ENCODE data around the gene PRICKLE1. TPM values are rescaled to one million over a fixed set of nuclear protein-coding genes. Genes with fewer than 3 reads are reported as not detected.

The PRICKLE1 gene
- total and polyA plus RNA-seq, 2 donors (not counting 1 experiment from before 2014, with no cell fraction given) = 6.3 to 21.6 TPM

DNA sequence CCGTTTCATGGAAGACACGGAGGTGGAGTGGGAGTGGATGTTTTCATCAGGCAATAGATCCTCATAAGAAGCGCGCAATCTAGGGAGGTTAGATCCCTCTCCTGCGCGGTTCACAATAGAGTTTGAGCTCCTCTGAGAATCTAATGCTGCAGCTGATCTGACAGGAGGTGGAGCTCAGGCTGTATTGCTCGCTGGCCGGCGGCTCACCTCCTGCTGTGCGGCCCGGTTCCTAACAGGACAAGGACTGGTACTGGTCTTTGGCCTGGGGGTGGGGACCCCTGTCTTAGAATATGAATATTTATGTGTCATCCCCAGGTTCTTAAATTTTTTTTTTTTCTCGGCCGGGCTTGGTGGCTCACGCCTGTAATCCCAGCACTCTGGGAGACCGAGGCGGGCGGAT, 36.7 kb downstream of the PRICKLE1 start:
- POLR2A ChIA-PET = no interaction called here
- Histone ChIP-seq H3K4me1 (ENCODE audit: control insufficient read depth in 2 of 2, insufficient read depth in 2 of 2, low read length in 2 of 2) (no peaks in the 10 kb centered on the region), H2AFZ (ENCODE audit: insufficient read depth, low read depth, low read length, poor library complexity, severe bottlenecking) (peak overlapping the region; percentile 33), H3K4me3 (ENCODE audit: control extremely low read depth in 1 of 5, extremely low read depth in 1 of 5, insufficient read depth in 1 of 5, low read depth in 2 of 5, low read length in 4 of 5) (no peak overlapping the region), H3K9ac (ENCODE audit: low read length) (no peak overlapping the region), H3K27me3 (replicated peaks in 1 of 4; ENCODE audit: control extremely low read depth in 1 of 4, control insufficient read depth in 3 of 4, insufficient read depth in 4 of 4, low read length in 3 of 4) (no peaks in the 10 kb centered on the region), H3K9me3 (ENCODE audit: control extremely low read depth in 1 of 3, control insufficient read depth in 2 of 3, insufficient read depth in 1 of 3, low read length in 2 of 3) (no peaks in the 10 kb centered on the region), H3K27ac (ENCODE audit: low read length in 2 of 2) (no peak overlapping the region), H3K36me3 (replicated peaks in 1 of 2; ENCODE audit: control extremely low read depth in 1 of 2, control insufficient read depth in 1 of 2, extremely low read depth in 1 of 2, insufficient read depth in 2 of 2, low read length in 1 of 2) (no peaks in the 10 kb centered on the region), H3K79me2 (ENCODE audit: control insufficient read depth, insufficient read depth, low read length) (no peaks in the 10 kb centered on the region), H3K4me2 (replicated peaks; ENCODE audit: low read depth, low read length, poor library complexity, severe bottlenecking) (no peak overlapping the region), H4K20me1 (ENCODE audit: control insufficient read depth, insufficient read depth, low read length, poor library complexity, severe bottlenecking) (no peaks in the 10 kb centered on the region)
- H3K9me3 Mint-ChIP-seq (ENCODE audit: insufficient read depth) = no peaks in the 10 kb centered on the region
- H3K4me3 Mint-ChIP-seq = no peak overlapping the region
- CTCF ChIA-PET = no interaction called here
- ATAC-seq (ENCODE audit: low read depth) = no peak
- no peaks in the 10 kb centered on the region for H3K4me1 Mint-ChIP-seq
- intact Hi-C loops (cut with micrococcal nuclease) = no loop called here
- DNase-seq = no peak
- WGBS (ENCODE audit: insufficient coverage) = 82% methylated on average over 12 of the region's 17 CpGs
- H3K27ac Mint-ChIP-seq = no peak overlapping the region
- peaks cover 19% of the 10 kb centered on the region for H3K27me3 Mint-ChIP-seq
- TF ChIP-seq EZH2 (IDR thresholded peaks at IDR 0.05; ENCODE audit: borderline replicate concordance, insufficient read depth, low read depth, low read length, poor library complexity, severe bottlenecking) (no peak), CTCF (IDR thresholded peaks at IDR 0.05) (no peak)

DNA sequence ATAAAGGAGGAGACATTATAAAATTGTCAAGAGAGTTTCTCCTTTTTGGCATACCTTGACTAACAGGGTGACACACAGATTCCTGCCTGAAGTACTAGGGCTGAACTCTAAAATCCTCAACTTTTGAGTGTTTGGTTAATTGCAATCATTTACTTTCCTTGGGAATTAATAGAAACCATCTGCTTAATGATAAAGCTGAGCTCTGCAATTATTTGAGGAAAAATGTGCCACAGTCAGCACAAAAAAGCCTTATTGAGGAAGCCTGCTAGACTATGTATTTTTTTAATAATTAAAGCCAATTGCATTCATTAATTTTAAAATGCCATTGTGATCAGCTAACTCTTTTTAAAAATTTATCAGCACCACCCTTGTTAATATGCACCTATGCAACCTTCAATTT, 38.7 kb downstream of the PRICKLE1 start:
- Histone ChIP-seq H4K20me1 (ENCODE audit: control insufficient read depth, insufficient read depth, low read length, poor library complexity, severe bottlenecking) (no peaks in the 10 kb centered on the region), H3K79me2 (ENCODE audit: control insufficient read depth, insufficient read depth, low read length) (no peaks in the 10 kb centered on the region), H3K4me3 (ENCODE audit: control extremely low read depth in 1 of 5, extremely low read depth in 1 of 5, insufficient read depth in 1 of 5, low read depth in 2 of 5, low read length in 4 of 5) (no peak overlapping the region), H3K27me3 (replicated peaks in 1 of 4; ENCODE audit: control extremely low read depth in 1 of 4, control insufficient read depth in 3 of 4, insufficient read depth in 4 of 4, low read length in 3 of 4) (no peaks in the 10 kb centered on the region), H3K4me1 (ENCODE audit: control insufficient read depth in 2 of 2, insufficient read depth in 2 of 2, low read length in 2 of 2) (no peaks in the 10 kb centered on the region), H3K27ac (ENCODE audit: low read length in 2 of 2) (no peak overlapping the region), H3K4me2 (replicated peaks; ENCODE audit: low read depth, low read length, poor library complexity, severe bottlenecking) (no peak overlapping the region), H3K9ac (ENCODE audit: low read length) (no peak overlapping the region), H3K36me3 (replicated peaks in 1 of 2; ENCODE audit: control extremely low read depth in 1 of 2, control insufficient read depth in 1 of 2, extremely low read depth in 1 of 2, insufficient read depth in 2 of 2, low read length in 1 of 2) (no peaks in the 10 kb centered on the region), H3K9me3 (ENCODE audit: control extremely low read depth in 1 of 3, control insufficient read depth in 2 of 3, insufficient read depth in 1 of 3, low read length in 2 of 3) (no peaks in the 10 kb centered on the region), H2AFZ (ENCODE audit: insufficient read depth, low read depth, low read length, poor library complexity, severe bottlenecking) (no peak overlapping the region)
- POLR2A ChIA-PET = no interaction called here
- TF ChIP-seq EZH2 (IDR thresholded peaks at IDR 0.05; ENCODE audit: borderline replicate concordance, insufficient read depth, low read depth, low read length, poor library complexity, severe bottlenecking) = no peak
- TF ChIP-seq CTCF (IDR thresholded peaks at IDR 0.05) = no peak
- CTCF ChIA-PET = no interaction called here
- Mint-ChIP-seq H3K4me1 (no peaks in the 10 kb centered on the region), H3K4me3 (no peak overlapping the region), H3K27ac (no peak overlapping the region), H3K27me3 (peaks cover 19% of the 10 kb centered on the region), H3K9me3 (ENCODE audit: insufficient read depth) (no peaks in the 10 kb centered on the region)
- ATAC-seq (ENCODE audit: low read depth) (no peak), DNase-seq (no peak)
- intact Hi-C loops (cut with micrococcal nuclease) = no loop called here
